Stimulated activated CD8-positive, alpha-beta memory T cell treated with anti-CD3 and anti-CD28 coated beads, Interleukin-4, amount 100 ng/mL, for 1 hour (primary cell): Measurements from ENCODE around the gene OR1A2.
"Not testable (repeated sequence)": the region's sequence is repeated elsewhere in the genome, so short reads cannot be mapped to it uniquely, and the experiment has no call there.

Experiments
- DNase-seq, 2 donors: peaks; one replicate each; pipeline ENCODE4 v3.0.0-alpha.2; 2020; ENCODE audit warnings: low read depth in 2 of 2, low spot score in 1 of 2

The OR1A2 gene, protein sequence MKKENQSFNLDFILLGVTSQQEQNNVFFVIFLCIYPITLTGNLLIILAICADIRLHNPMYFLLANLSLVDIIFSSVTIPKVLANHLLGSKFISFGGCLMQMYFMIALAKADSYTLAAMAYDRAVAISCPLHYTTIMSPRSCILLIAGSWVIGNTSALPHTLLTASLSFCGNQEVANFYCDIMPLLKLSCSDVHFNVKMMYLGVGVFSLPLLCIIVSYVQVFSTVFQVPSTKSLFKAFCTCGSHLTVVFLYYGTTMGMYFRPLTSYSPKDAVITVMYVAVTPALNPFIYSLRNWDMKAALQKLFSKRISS

DNA sequence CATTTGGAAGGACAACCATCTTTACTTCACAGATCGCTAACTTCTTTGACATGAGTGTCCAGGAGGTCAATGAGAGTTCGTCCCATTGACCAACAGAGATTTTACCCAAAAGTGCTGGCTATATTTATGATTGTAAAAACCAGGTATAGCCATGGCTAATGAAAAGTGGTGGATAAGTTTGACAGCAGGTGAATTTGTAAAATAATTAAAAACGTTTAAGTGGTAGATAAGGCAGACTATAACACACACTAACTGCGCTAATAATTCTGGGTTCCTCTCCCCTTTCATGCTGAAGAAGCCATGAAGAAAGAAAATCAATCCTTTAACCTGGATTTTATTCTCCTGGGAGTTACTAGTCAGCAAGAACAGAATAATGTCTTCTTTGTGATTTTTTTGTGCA lies at the start of gene OR1A2:
TSS of gene OR1A2 (plus strand) at position 301 of the 400 bp plus-strand sequence. CDS start at position 301, 0 bp downstream.
- no peak for DNase-seq

DNA sequence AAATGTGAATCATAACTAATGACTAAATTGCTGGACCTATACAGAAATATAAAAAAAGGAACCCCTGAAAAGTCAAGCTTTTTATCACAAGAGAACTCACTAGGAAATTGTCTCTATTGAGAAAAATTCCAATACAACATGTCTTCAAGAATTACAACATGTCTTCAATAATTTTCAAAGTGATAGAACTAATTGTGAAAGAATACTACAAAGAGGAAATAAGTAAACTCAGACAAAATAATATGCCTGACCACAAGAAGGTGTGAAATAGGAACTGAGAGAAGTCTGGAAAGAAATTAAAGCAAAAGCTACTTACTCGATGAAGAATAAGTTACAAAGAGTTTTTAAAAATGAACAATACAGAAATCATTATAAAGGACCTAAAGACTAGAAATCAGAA lies 40.1 kb upstream of the OR1A2 start:
- DNase-seq, result no peak

DNA sequence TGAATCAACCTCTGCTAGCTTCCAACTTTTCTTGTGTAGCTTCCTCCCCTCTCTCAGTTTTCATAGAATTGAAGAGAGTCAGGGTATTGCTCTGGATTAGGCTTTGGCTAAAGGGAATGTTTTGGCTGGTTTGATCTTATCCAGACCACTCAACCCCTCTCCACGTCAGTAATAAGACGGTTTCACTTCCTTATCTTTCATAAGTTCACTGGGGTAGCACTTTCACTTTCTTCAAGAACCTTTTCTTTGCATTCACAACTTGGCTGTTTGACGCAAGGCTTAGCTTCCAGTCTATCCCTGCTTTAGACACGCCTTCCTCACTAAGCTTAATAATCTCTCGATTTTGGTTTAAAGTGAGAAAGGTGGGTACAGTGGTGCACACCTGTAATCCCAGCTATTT lies 29.7 kb upstream of the OR1A2 start:
- no peak for DNase-seq

DNA sequence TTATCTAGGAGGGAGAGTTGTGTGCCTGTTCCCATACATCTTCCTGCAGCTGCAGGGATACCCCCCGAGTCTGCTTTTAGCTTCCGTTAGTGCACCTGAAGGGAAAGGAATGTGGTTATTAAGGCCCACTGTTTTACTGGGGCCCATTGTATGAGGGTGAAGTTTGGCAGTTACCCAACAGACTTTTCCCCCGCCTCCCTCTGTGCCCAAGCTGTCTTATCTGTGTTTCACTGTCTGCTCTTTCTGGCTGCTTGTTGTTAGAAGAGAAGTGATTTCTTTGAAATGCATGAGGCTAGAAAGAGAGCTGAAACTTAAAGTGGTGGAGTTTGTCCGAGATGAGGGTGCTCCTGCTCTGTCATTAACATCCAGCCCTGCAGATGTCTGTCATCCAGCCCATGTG lies 7.4 kb upstream of the OR1A2 start:
- no peak for DNase-seq

DNA sequence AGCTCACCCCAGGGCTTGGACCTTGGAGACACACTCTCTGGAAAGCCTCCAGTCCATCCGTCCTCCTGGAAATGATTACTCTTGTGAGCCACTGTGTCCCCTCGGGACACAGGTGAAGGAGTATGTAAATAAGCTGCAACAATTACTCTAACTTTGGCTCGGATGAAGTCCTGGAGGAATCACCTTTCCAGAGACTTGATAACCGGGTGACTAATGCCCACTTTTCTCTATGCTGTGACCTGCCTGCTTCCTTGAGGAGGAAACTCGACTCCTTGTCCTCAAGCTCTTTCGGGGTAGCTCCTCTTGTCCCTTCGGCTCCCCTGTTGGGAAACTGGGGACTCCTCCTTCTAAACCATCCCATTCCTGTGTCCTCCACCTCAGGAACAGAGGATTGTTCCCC lies 10.0 kb downstream of the OR1A2 start, which contains the start of gene OR1A1:
TSS of gene OR1A1 (plus strand) at position 301 of the 400 bp plus-strand sequence. CDS start 7,954 bp downstream, outside the sequence.
- DNase-seq, result no peak

DNA sequence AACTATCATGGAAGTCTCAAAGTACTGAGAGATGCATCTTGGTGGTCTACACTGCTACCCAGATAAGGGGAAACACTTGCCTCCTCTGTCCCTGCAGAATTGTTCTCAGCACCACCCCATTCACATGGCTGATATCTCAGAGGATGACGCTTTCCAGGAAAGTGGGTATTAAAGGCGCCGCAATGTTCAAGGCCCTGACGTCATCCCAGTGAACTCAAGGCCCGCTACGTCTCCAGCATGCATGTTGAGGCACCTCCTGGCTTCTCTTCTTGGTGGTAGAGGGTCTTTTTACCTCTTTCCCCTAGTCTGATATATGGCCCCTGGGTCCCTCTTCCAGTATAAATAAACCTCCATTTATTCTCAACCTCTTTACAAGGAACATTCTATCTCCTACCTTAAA lies 11.2 kb downstream of the OR1A2 start:
- DNase-seq, result no peak

DNA sequence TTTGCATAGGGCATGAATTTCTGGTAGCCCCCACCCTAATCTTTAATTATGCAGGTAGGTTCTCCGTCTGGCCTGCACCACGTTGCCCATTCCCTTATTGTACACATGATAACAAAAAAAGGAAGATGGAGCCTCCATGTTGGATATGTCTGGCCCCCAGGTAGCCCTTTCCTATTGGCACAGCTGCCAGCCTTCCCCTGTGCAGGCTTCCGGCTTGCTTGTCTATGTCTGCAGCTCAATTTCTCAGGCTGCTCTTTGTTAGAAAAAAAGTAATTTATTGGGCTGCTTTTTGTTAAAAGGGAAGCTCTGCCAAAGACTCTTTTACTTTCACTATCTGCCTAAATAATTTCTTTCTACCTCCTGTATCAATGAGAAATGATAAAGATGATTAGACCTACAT lies 15.7 kb downstream of the OR1A2 start:
- DNase-seq, result no peak

DNA sequence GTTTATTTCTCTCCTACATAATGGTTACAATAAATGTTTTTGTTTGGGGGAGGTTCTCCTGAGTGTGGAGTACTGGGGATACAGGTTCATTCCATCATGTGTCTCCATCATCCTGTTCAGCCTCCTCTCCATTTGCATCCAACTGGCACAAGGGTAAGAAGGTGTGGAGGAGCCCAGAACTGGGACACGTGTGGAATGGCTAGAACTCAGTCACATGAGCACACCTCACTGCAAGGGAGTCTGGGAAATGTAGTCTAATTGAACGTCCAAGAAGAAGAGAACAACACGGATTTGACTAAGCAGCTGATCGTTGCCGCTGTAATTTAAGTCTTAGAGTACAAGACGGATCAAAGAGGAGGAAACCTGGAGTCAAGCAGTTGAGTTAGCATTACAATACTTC lies 16.3 kb downstream of the OR1A2 start:
- no peak for DNase-seq

DNA sequence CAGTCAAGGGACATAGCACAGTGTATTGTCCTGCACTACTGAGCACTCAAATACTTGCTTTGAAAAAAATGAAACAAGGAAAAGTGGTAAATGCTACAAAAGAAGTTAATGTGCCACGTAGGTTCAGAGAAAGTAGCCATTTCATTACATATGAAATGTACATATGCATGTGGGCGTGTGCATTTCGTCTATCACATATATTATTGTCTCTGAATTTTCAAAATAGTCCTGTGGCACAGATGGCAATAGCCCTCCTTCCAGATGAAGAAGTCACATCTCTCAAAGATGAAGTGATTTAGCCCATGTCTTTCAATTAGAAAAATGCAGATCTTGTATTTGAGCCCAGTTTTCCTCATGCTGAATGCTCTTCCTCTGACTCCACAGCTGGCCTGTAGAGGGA lies 22.7 kb downstream of the OR1A2 start:
- DNase-seq, result not testable (repeated sequence)

DNA sequence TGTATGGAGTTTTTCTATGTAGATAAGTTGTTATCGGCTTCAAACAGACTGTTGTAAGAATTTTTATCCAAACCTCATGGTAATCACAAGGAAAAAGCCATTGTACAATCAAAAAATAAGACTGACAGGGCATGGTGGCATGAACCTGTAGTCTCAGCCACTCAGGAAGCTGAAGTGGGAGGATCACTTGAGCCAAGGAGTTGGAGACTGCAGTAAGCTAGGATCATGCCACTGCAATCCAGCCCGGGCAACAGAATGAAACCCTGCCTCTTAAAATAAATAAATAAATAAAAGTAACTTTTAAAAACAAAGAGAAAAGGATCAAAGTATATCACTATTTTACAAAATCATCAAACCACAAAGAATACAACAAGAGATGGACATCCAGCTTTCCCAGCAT lies 24.5 kb downstream of the OR1A2 start:
- no peak for DNase-seq

DNA sequence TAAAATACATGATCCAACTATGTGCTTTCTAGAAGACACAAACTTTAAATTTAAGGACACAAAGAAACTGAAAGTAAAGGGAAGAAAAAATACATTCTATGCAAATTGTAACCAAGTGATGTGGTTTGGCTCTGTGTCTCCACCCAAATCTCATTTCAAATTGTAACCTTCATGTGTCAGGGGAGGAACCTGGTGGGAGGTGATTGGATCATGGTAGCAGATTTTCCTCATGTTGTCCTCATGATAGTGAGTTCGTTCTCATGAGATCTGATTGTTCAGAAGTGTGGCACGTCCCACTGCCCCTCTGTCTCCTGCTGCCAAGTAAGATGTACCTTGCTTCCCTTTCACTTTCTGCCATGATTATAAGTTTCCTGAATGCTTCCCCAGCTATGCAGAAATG lies 25.2 kb downstream of the OR1A2 start:
- DNase-seq, result no peak

DNA sequence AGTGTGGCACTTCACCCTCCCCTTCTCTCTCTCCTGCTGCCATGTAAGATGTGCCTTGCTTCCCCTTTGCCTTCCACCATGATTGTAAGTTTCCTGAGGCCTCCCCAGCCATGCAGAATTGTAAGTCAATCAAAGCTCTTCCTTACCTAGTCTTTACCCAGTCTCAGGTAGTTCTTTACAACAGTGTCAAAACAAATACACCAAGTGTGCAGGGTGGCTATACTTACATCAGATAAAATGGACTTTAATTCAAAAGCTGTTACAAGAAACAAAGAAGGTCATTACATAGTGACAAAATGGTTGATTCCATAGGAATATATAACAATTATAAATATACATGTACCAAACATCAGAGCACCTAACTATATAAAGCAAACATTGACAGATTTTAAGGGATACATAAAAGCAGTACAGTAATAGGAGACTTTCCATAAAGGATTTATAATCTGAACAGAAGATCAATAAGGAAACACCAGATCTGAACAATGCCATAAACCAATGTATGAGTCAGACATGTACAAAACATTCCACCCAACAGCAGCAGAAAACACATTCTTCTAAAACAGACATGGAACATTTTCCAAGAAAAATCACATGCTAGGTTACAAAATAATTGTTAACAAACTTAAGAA lies 27.5 kb downstream of the OR1A2 start:
- DNase-seq, result not testable (repeated sequence)

DNA sequence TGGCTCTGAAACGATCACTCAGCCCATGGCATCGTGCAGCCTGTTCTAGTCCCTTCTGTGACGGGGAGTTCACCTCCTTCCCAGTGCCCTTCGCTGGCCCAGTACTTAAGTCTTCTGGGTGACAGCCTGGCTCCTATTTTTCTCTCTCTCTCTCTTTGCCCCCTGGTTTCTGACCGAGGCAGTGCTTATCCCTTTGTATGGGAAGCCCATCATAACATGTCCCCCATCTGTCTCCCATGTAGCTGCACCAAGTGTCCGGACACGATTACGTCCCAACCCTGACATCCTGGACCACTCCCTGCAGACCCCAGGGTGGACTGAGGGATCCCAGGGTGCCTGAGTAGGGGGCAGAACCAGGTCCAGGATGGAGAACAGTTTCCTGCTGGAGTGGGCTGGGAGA lies 35.0 kb downstream of the OR1A2 start:
- DNase-seq, result not testable (repeated sequence)

DNA sequence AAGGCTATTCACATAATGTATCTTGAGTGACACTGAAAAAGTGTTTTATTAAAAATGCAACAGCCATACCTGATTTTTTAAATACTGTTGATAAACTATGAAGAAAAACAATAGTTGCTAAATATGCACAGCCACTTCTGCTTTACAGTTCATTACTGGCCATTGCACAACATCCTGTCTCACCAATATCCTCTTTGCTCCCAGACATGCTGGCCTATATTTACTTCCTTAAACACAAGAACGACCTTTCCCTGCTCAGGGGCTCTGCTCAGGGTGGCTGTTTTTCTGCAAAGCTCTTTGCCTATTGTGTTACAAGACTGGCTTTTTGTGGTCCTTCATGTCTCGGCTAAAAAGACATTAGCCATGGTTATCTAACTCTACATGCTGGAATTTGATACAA lies 41.4 kb downstream of the OR1A2 start:
- not testable (repeated sequence) for DNase-seq

DNA sequence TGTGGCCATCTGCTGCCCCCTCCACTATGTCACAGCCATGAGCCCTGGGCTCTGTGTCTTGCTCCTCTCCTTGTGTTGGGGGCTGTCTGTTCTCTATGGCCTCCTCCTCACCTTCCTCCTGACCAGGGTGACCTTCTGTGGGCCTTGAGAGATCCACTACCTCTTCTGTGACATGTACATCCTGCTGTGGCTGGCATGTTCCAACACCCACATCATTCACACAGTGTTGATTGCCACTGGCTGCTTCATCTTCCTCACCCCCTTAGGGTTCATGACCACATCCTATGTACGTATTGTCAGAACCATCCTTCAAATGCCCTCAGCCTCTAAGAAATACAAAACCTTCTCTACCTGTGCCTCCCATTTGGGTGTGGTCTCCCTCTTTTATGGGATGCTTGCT lies 43.7 kb downstream of the OR1A2 start:
- DNase-seq, result not testable (repeated sequence)

DNA sequence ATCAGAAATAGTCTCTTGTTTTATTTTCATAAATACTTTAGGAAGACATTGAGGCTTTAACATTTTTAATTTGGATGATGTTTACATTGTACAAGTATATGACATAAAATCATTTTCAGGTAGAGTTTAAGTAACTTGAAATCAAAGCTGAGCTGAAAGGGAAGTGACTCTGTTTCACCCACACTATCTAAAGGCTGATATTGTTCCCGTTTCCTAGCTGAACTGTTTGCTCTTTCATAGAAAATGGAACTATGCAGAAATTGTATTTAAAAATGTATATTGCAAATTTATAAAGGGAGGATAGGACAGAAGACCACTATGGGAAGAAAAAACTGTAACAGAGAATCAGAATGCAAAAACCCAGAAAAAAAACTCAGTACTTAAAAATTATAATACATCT lies 47.5 kb downstream of the OR1A2 start:
- not testable (repeated sequence) for DNase-seq
